CD14-positive monocyte (primary cell): Measurements from ENCODE around the gene LHX3. TPM values are rescaled to one million over a fixed set of nuclear protein-coding genes. Genes with fewer than 3 reads are reported as not detected.

ENCODE experiments used
- DNase-seq, 3 donors: peaks; one replicate each; pipeline ENCODE4 v3.0.0-alpha.2; 2011 to 2022
- H2AFZ ChIP-seq: 2 replicates; pipeline ENCODE4 v1.6.0; 2012; ENCODE audit warnings: mild to moderate bottlenecking, low read depth, low read length, inconsistent platforms; ENCODE audit not compliant: insufficient read depth, poor library complexity, severe bottlenecking
- H3K27ac ChIP-seq, 2 donors: 1 replicate in 1 of 2; 2 replicates in 1 of 2; pipeline ENCODE4 v1.5.1; 2012 to 2013; ENCODE audit warnings: low read length in 2 of 2, control low read depth in 1 of 2, inconsistent platforms in 1 of 2, low read depth in 1 of 2, mild to moderate bottlenecking in 1 of 2
- H3K27me3 ChIP-seq, 2 donors: one replicate each; pipeline versions ENCODE4 v1.6.0 to v1.6.1; 2011 to 2013; ENCODE audit warnings: low read length in 2 of 2; ENCODE audit not compliant: control insufficient read depth in 2 of 2, insufficient read depth in 2 of 2
- H3K36me3 ChIP-seq, 2 donors: replicated peaks in 1 of 2; 1 replicate in 1 of 2; 2 replicates in 1 of 2; pipeline versions ENCODE4 v1.5.1 to v1.6.1; 2012 to 2013; ENCODE audit warnings: low read length in 2 of 2, control low read depth in 1 of 2, inconsistent platforms in 1 of 2, mild to moderate bottlenecking in 1 of 2; ENCODE audit not compliant: insufficient read depth in 2 of 2, control insufficient read depth in 1 of 2
- H3K4me1 ChIP-seq, 2 donors: 1 replicate in 1 of 2; 2 replicates in 1 of 2; pipeline versions ENCODE4 v1.5.1 to v1.6.1; 2012 to 2013; ENCODE audit warnings: low read length in 2 of 2, control low read depth in 1 of 2, inconsistent platforms in 1 of 2, mild to moderate bottlenecking in 1 of 2, moderate library complexity in 1 of 2; ENCODE audit not compliant: insufficient read depth in 2 of 2, control insufficient read depth in 1 of 2
- H3K4me2 ChIP-seq: replicated peaks from 2 replicates; pipeline ENCODE3; 2012; ENCODE audit warnings: low read length, moderate library complexity, mild to moderate bottlenecking; ENCODE audit not compliant: poor library complexity, severe bottlenecking; ENCODE audit errors: extremely low read depth
- H3K4me3 ChIP-seq, 3 experiments: fragments of 200-600 bp in 1 of 3; sonication (generic) in 1 of 3; replicated peaks in 1 of 3; 1 replicate in 2 of 3; 2 replicates in 1 of 3; pipeline ENCODE4 v1.5.1; 2011 to 2013; ENCODE audit warnings: low read length in 3 of 3, mild to moderate bottlenecking in 3 of 3, control low read depth in 2 of 3, low read depth in 2 of 3, inconsistent platforms in 1 of 3, moderate library complexity in 1 of 3
- H3K79me2 ChIP-seq: 2 replicates; pipeline ENCODE4 v1.6.0; 2012; ENCODE audit warnings: mild to moderate bottlenecking, control low read depth, inconsistent platforms, low read length, moderate library complexity; ENCODE audit not compliant: insufficient read depth
- H3K9ac ChIP-seq: 2 replicates; pipeline ENCODE4 v1.6.0; 2017; ENCODE audit warnings: low read length, mild to moderate bottlenecking; ENCODE audit not compliant: insufficient read depth, poor library complexity, severe bottlenecking
- H3K9me3 ChIP-seq, 2 donors: replicated peaks in 1 of 2; 1 replicate in 1 of 2; 2 replicates in 1 of 2; pipeline versions ENCODE4 v1.5.1 to v1.6.1; 2012 to 2013; ENCODE audit warnings: low read length in 2 of 2, control low read depth in 1 of 2; ENCODE audit not compliant: control insufficient read depth in 1 of 2, insufficient read depth in 1 of 2
- H4K20me1 ChIP-seq: 2 replicates; pipeline ENCODE4 v1.6.0; 2012; ENCODE audit warnings: mild to moderate bottlenecking, low read length, control low read depth, moderate library complexity; ENCODE audit not compliant: insufficient read depth
- H3K27ac Mint-ChIP-seq, 7 donors: one replicate each; pipeline ENCODE4 v1.8.0; 2020; ENCODE audit warnings: mild to moderate bottlenecking in 7 of 7, mixed read lengths in 7 of 7, moderate library complexity in 6 of 7, inconsistent platforms in 2 of 7
- H3K27me3 Mint-ChIP-seq, 3 donors: one replicate each; pipeline ENCODE4 v1.8.0; 2021 to 2022; ENCODE audit warnings: low read depth in 3 of 3, mild to moderate bottlenecking in 3 of 3, mixed read lengths in 3 of 3, moderate library complexity in 3 of 3, inconsistent platforms in 1 of 3
- H3K36me3 Mint-ChIP-seq, 2 donors: one replicate each; pipeline ENCODE4 v1.8.0; 2020; ENCODE audit warnings: mixed read lengths in 2 of 2, inconsistent platforms in 1 of 2, mild to moderate bottlenecking in 1 of 2
- H3K4me1 Mint-ChIP-seq: one replicate; pipeline ENCODE4 v1.8.0; 2020; ENCODE audit warnings: mild to moderate bottlenecking, mixed read lengths
- H3K4me3 Mint-ChIP-seq, 2 donors: one replicate each; pipeline ENCODE4 v1.8.0; 2020; ENCODE audit warnings: mild to moderate bottlenecking in 2 of 2, mixed read lengths in 2 of 2, moderate library complexity in 1 of 2
- H3K9me3 Mint-ChIP-seq, 7 donors: one replicate each; pipeline ENCODE4 v1.8.0; 2020 to 2022; ENCODE audit warnings: mixed read lengths in 7 of 7, mild to moderate bottlenecking in 6 of 7, moderate library complexity in 6 of 7, inconsistent platforms in 2 of 7
- CTCF ChIP-seq: fragments of 200-600 bp; IDR thresholded peaks from one replicate; pipeline ENCODE4 v1.8.0; 2022; ENCODE audit warnings: antibody characterized with exemption, mild to moderate bottlenecking
- WGBS: methylation state at CpG from one replicate; pipeline ENCODE4 v1.1.5; 2013; ENCODE audit warnings: missing lambda C conversion rate; ENCODE audit not compliant: insufficient coverage; 5-methylcytosine and 5-hydroxymethylcytosine counted together
- intact Hi-C, 2 donors: fragments of 100-400 bp; cut with micrococcal nuclease; formaldehyde crosslinking; loops; one replicate each; pipeline versions ENCODE4 v1.15.0 to v1.15.1; 2023
- polyA plus RNA-seq, 3 donors: library from polyadenylated mRNA; depleted of rRNA in 1 of 3; unstranded in 2 of 3; stranded (reverse) in 1 of 3; fragments of 300-500 nt in 2 of 3; fragments of >200 nt in 1 of 3; fragmentation: Illumina TruSeq in 2 of 3; gene quantifications; 1 replicate in 2 of 3; 2 replicates in 1 of 3; pipeline ENCODE4 v1.2.3, GENCODE V29; 2012 to 2021

LHX3 gene
- polyA plus RNA-seq, 3 donors, result not detected

GRCh38 chr9:136182850-136183422, 22.0 kb downstream of the LHX3 start:
- Histone ChIP-seq H3K4me2 (no peak overlapping the region), H3K4me3 (no peak overlapping the region), H2AFZ (no peak overlapping the region), H3K27ac (no peak overlapping the region), H3K9ac (no peak overlapping the region), H3K79me2 (no peaks in the 10 kb centered on the region), H3K36me3 (no peaks in the 10 kb centered on the region), H3K9me3 (no peaks in the 10 kb centered on the region), H3K27me3 (peaks cover 0 to 4% of the 10 kb centered on the region in 2 donors), H4K20me1 (no peaks in the 10 kb centered on the region), H3K4me1 (no peaks in the 10 kb centered on the region)
- WGBS, result 93% methylated on average over 15 of the region's 18 CpGs
- TF ChIP-seq CTCF, result no peak
- H3K4me3 Mint-ChIP-seq, result no peak overlapping the region
- intact Hi-C loops, result no loop called here
- H3K9me3 Mint-ChIP-seq, result no peaks in the 10 kb centered on the region
- no peak overlapping the region for H3K27ac Mint-ChIP-seq
- no peak for DNase-seq
- H3K4me1 Mint-ChIP-seq, result no peaks in the 10 kb centered on the region
- peaks cover 5 to 33% (median 8%) of the 10 kb centered on the region in 3 donors for H3K27me3 Mint-ChIP-seq
- H3K36me3 Mint-ChIP-seq, result no peaks in the 10 kb centered on the region

GRCh38 chr9:136182420-136182787, 22.5 kb downstream of the LHX3 start:
- no peak for DNase-seq
- Histone ChIP-seq H3K27ac (no peak overlapping the region), H3K79me2 (no peaks in the 10 kb centered on the region), H4K20me1 (no peaks in the 10 kb centered on the region), H3K27me3 (peaks cover 0 to 4% of the 10 kb centered on the region in 2 donors), H3K4me3 (no peak overlapping the region), H3K9me3 (no peaks in the 10 kb centered on the region), H3K4me2 (no peak overlapping the region), H3K9ac (no peak overlapping the region), H3K36me3 (no peaks in the 10 kb centered on the region), H3K4me1 (no peaks in the 10 kb centered on the region), H2AFZ (no peak overlapping the region)
- WGBS, result 93% methylated on average over 11 of the region's 14 CpGs
- Mint-ChIP-seq H3K4me1 (no peaks in the 10 kb centered on the region), H3K9me3 (no peaks in the 10 kb centered on the region), H3K27me3 (peaks cover 5 to 33% (median 8%) of the 10 kb centered on the region in 3 donors), H3K27ac (no peak overlapping the region), H3K36me3 (no peaks in the 10 kb centered on the region), H3K4me3 (no peak overlapping the region)
- no peak for TF ChIP-seq CTCF
- intact Hi-C loops, result no loop called here
